GM12873 (cell line): ENCODE data around the gene ZNF525.

Experiments
- TF ChIP-seq, protein P1 (sequence below): IDR thresholded peaks from 2 replicates; pipeline ENCODE4 v1.5.1; 2012; ENCODE audit warnings: low read depth, mild to moderate bottlenecking, moderate library complexity, low read length, control low read depth; ENCODE audit not compliant: insufficient read depth; ENCODE audit errors: missing control alignments

The ZNF525 gene

GRCh38 chr19:53365134-53365898 lies at the start of gene ZNF525:
Gene ZNF525, plus strand, starts transcription at chr19:53365705. Its CDS starts 6,577 bp downstream, at chr19:53372282.
- TF ChIP-seq, protein P1, sequence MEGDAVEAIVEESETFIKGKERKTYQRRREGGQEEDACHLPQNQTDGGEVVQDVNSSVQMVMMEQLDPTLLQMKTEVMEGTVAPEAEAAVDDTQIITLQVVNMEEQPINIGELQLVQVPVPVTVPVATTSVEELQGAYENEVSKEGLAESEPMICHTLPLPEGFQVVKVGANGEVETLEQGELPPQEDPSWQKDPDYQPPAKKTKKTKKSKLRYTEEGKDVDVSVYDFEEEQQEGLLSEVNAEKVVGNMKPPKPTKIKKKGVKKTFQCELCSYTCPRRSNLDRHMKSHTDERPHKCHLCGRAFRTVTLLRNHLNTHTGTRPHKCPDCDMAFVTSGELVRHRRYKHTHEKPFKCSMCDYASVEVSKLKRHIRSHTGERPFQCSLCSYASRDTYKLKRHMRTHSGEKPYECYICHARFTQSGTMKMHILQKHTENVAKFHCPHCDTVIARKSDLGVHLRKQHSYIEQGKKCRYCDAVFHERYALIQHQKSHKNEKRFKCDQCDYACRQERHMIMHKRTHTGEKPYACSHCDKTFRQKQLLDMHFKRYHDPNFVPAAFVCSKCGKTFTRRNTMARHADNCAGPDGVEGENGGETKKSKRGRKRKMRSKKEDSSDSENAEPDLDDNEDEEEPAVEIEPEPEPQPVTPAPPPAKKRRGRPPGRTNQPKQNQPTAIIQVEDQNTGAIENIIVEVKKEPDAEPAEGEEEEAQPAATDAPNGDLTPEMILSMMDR: no peak

DNA sequence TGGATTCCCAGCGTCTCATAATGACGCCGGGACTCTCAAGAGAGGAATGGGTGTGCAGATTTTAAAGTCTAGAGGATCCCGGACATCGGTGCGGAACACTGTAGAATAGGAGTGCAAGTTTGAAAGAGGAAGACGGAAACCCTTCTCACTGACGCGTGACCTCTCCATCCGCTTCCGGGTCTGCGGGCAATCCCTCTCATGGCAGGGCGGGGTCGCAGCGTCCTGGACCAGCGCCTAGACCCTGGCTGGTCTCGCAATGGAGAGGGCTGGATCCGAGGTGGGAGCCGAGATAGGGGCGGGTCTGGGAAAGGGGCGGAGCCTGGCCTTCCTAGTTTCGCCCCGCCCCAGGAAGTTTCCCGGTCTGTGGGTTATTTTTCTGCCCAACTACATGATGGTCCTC lies 36.5 kb upstream of the ZNF525 start:
- TF ChIP-seq, protein P1: no peak

DNA sequence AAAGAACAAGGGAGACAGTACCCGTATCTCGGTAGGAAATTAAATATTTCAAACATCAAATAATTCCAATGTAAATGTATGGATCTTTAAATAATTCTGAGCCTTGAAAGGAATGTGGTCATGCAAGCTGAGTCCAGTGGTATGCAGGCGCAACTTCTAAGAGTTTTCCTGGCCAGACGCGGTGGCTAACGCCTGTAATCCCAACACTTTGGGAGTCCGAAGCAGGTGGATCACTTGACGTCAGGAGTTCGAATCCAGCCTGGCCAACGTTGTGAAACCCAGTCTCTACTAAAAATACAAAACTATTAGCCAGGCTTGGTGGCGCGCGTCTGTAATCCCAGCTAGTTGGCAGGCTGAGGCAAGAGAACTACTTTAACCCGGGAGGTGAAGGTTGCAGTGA lies 33.0 kb upstream of the ZNF525 start:
- TF ChIP-seq, protein P1: no peak

GRCh38 chr19:53333066-53333462 lies 32.4 kb upstream of the ZNF525 start:
- TF ChIP-seq, protein P1: no peak

DNA sequence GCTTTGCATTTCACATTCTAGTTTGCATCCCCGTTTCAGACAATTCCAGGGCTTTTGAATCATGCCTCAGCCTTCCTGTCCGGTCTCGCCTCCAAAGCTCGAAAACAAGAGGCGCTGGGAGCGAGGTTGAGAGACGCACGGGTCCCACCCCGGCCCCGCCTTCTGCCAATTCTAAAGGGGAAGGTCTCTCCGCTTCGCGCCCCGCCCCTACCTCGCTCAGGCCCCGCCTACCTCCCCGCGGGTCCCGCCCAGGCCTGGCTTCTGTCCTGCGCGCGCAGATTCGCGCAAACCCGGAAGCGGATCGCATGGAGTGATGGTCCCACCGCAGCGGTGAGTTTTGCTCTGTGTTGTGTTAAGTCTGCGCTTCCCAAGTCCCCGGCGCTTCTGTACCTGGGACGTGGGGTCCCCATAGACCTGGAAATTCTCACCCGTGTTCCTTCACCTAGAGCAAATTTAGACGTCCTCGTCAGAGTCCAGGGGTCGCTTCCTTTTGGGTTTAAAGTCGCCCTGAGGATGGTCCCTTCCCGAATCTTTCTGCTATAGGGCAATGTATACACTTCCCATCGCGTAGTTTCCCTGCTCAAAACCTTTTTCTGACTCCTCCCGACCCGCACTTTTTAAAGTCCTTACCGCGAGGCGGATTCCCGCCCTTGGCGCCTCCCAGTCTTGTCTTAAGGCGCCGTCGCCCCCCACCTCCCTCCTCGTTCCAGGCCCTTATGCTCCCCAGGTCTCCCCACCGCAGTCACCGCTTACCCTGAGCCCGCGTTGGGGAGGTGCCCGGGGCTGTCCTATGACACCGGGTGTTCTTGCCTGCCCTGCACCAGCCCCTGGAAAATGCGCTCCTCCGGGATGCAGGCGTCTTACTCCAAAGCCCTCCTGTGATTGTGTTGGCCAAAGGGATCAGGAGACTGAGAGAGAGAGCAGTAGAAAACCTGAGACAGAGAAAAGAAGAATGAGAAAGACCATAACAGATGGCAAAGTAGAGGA lies 31.7 kb upstream of the ZNF525 start, which contains the start of gene ZNF845:
Gene ZNF845, plus strand, starts transcription at position 287 of the 987 bp plus-strand sequence. CDS start 7,559 bp downstream, outside the sequence.
- TF ChIP-seq, protein P1: no peak

GRCh38 chr19:53355739-53356138 lies 9.8 kb upstream of the ZNF525 start:
- TF ChIP-seq, protein P1: no peak
